GM21528 (cell line): Measurements from ENCODE around the gene PJVK.
"Not testable (repeated sequence)": the region's sequence is repeated elsewhere in the genome, so short reads cannot be mapped to it uniquely, and the experiment has no call there.

Experiments
- ATAC-seq: cut with Tn5 transposase; IDR thresholded peaks from one replicate; pipeline ENCODE4 v1.9.1; 2021; ENCODE audit warnings: mild to moderate bottlenecking, moderate library complexity; ENCODE audit not compliant: unreplicated experiment, low FRiP score

PJVK gene

DNA sequence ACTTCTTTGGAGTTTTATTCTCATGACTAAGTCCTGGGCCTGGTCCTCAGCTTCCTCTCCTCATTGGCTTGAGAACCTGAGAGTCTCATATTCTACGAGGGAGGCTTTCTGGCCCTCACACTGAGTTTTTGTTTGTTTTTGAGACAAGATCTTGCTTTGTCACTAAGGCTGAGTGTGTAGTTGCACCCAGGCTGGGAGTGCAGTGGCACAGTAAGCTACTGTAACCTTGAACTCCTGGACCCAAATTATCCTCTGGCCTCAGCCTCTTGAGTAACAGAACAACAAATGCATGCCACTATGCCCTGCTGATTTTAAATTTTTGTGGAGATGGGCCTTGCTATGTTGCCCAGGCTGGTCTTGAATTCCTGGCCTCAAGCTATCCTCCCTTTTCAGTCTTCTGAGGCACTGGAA, 22.8 kb upstream of the PJVK start:
- ATAC-seq = no peak

- ATAC-seq = no peak
Observed at GRCh38 chr2:178429336-178429735, 21.8 kb upstream of the PJVK start.

- no peak for ATAC-seq
Observed at GRCh38 chr2:178436662-178437061, 14.5 kb upstream of the PJVK start.

DNA sequence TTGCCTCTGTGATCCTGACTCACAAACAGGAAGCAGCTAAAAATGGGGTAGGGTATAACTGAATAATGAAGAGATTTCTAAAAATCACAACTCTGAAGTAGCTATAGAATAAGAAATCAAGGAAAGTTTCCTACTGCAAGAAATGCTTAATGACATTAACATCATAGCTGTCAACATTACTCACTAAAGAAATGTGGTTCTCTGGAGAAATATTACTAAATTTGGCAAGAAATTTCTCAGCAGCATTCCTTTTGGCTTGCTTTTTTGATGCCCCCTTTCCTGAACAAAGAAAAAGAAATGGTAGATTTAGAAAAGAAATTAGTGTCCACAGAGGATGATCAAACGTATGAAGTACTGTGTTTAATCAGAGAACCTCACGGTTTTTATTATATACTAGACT, 9.8 kb upstream of the PJVK start:
- ATAC-seq = no peak

- ATAC-seq = no peak
Observed at GRCh38 chr2:178448968-178449661, 2.1 kb upstream of the PJVK start.

- no peak for ATAC-seq
Observed at GRCh38 chr2:178449700-178450523, 1.3 kb upstream of the PJVK start.

DNA sequence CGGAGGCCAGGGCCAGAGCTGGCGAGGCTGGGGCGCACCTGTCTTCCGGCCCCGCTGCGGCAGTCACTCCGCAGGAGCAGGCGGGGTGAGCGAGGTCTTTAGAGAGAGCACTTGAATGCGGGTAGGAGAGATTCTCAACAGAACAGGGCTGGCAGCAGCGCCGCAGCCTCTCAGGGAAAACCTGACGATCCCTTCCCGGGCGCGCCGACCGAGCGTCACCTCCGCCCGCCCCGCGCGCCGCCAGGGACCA, 729 bp upstream of the PJVK start:
- ATAC-seq = peak; percentile 54

DNA sequence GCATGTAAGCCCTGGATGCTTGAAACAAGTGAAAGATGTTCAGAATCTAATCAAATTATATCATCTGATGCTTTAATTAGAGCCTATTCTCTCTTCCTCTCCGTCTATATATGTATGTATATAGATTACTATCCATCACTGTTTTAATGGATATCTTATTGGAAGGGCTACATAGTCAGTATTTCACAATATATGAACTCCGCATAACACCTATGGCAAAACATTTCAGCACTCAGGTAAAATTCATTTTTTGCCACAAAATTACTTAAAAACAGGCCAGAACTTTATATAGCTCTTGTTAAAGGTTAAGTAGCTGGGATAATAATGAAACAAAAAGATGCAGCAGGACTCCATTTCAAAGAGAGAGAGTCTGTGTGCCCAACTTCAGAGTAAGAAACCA, 1.2 kb downstream of the PJVK start:
- no peak for ATAC-seq

- no peak for ATAC-seq
Observed at GRCh38 chr2:178452870-178453269, 1.7 kb downstream of the PJVK start.

- ATAC-seq = no peak
Observed at GRCh38 chr2:178455947-178456346, 4.8 kb downstream of the PJVK start.

GRCh38 chr2:178457390-178457886, 6.3 kb downstream of the PJVK start:
- no peak for ATAC-seq

DNA sequence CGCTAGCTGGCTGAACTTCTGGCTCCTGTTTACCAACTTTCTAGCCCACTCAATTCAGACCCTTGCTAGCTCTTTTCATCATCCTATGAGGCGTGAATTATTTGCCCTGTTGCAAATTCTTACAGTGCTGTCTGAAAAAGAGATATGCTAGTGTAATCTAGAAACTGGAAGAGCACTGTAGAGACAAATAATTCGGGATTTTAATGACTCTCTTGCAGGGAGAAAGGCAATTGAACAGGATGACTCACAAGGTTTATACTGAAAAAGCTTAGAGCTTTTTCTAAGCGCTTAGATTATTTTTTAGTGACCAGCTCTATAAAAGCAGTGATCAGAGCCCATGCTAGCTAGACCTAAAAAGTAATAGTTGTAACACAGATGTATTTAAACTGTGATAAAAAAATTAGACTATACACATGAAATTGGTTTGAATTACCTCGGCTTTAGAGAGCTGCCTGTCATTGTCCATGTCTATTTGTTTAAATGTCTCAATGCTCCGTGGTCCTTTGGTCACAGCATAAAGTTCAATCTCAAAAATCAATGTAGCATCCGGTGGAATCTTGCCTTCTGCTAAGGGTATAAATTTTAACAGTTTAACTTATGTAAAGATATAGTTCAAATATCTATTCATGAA, 18.2 kb downstream of the PJVK start:
- no peak for ATAC-seq

DNA sequence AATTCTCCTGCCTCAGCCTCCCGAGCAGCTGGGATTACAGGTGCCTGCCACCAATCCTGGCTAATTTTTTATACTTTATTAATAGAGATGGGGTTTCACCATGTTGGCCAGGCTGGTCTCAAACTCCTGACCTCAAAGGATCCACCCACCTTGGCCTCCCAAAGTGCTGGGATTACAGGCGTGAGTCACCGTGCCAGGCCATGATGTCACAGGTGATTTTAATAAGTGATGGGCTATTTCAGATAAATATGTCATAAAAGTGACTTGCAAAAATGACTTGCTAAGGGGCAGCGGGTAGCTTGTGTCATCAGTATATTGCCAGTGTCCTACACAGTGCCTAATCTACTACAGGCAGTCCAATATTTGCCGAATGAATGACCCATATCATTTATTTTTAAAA, 20.1 kb downstream of the PJVK start:
- not testable (repeated sequence) for ATAC-seq

DNA sequence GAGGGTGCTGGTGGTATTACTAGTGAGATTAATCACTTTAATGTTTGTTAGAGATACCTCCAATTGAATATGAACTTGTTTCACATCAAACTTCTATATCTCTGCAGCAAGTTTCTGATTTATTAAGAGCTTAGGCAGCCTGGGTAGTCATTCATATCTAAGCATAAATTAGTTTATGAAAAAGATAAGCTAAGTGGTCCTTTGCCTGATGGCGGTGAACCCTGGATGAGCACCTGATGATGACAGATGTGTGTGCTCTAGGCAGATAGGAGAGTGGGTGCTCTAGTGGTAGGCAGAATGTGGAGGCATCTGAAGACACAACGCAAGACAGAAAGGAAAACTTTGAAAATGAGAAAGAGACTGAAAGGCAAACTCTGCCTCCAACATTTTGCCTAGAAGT, 22.2 kb downstream of the PJVK start:
- ATAC-seq = no peak

GRCh38 chr2:178473931-178474330, 22.8 kb downstream of the PJVK start:
- no peak for ATAC-seq

DNA sequence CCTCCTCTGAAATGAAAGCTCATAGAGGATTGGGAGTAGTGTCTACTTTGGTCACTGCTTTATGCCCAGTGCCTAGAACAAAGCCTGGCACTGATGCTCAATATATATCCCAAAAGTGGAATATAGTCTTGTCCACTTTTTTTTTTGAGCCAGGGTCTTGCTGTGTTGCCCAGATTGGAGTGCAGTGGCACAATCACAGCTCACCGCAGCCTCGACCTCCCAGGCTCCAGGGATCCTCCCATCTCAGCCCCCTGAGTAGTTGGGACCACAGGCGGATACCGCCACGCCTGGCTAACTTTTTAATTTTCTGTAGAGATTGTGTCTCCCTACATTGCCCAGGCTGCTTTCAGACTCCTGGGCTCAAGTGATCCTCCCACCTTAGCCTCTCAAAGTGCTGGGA, 23.4 kb downstream of the PJVK start:
- ATAC-seq = no peak

GRCh38 chr2:178476477-178476876, 25.3 kb downstream of the PJVK start:
- ATAC-seq = no peak

- ATAC-seq = no peak
Observed at GRCh38 chr2:178477443-178478129, 26.4 kb downstream of the PJVK start.

GRCh38 chr2:178478130-178478438, 26.9 kb downstream of the PJVK start:
- peak; percentile 3 for ATAC-seq

GRCh38 chr2:178478439-178479274, 27.5 kb downstream of the PJVK start, which contains the start of gene FKBP7:
TSS of gene FKBP7 (minus strand) at chr2:178478600. CDS start at chr2:178478499, 101 bp downstream.
- peak; percentile 49 for ATAC-seq
